Osteoblast (primary cell): ENCODE results near the gene FOXF1. TPM values are rescaled to one million over a fixed set of nuclear protein-coding genes. Genes with fewer than 3 reads are reported as not detected.

ENCODE experiments used
- DNase-seq: peaks from one replicate; pipeline ENCODE4 v3.0.0; 2011; ENCODE audit warnings: low spot score, mixed read lengths; ENCODE audit not compliant: insufficient read length; ENCODE audit errors: missing footprints
- H2AFZ ChIP-seq: 2 replicates; pipeline ENCODE4 v1.6.0; 2011; ENCODE audit warnings: mild to moderate bottlenecking, low read length
- H3K27ac ChIP-seq: 2 replicates; pipeline ENCODE4 v1.5.1; 2011; ENCODE audit warnings: mild to moderate bottlenecking, low read depth, low read length, moderate library complexity
- H3K27me3 ChIP-seq: 2 replicates; pipeline ENCODE4 v1.6.0; 2012; ENCODE audit warnings: mild to moderate bottlenecking, control low read depth, inconsistent platforms, low read length, moderate library complexity; ENCODE audit not compliant: insufficient read depth
- H3K36me3 ChIP-seq: 2 replicates; pipeline ENCODE4 v1.5.1; 2011; ENCODE audit warnings: mild to moderate bottlenecking, low read length, control low read depth, moderate library complexity; ENCODE audit not compliant: insufficient read depth
- H3K4me1 ChIP-seq: 2 replicates; pipeline ENCODE4 v1.5.1; 2011; ENCODE audit warnings: mild to moderate bottlenecking, low read length, control low read depth, moderate library complexity; ENCODE audit not compliant: insufficient read depth
- H3K4me2 ChIP-seq: 2 replicates; pipeline ENCODE4 v1.6.0; 2011; ENCODE audit warnings: mild to moderate bottlenecking, low read length; ENCODE audit not compliant: insufficient read depth
- H3K4me3 ChIP-seq: fragments of 200-600 bp; sonication (generic); 3 replicates; pipeline ENCODE4 v1.5.1; 2012; ENCODE audit warnings: mild to moderate bottlenecking, low read length, inconsistent platforms; ENCODE audit not compliant: insufficient read depth
- H3K79me2 ChIP-seq: 2 replicates; pipeline ENCODE4 v1.6.0; 2012; ENCODE audit warnings: mild to moderate bottlenecking, low read length, control low read depth, inconsistent platforms; ENCODE audit not compliant: insufficient read depth
- H3K9me3 ChIP-seq: 2 replicates; pipeline ENCODE4 v1.5.1; 2011; ENCODE audit warnings: low read depth, low read length, control low read depth
- H4K20me1 ChIP-seq: 2 replicates; pipeline ENCODE4 v1.6.0; 2012; ENCODE audit warnings: mild to moderate bottlenecking, low read length, control low read depth; ENCODE audit not compliant: insufficient read depth
- total RNA-seq: library from RNA; depleted of rRNA; stranded (reverse); fragments of >200 nt; gene quantifications from 2 replicates; pipeline ENCODE4 v1.2.3, GENCODE V29; 2012
- TF ChIP-seq, protein P1 (sequence below): IDR thresholded peaks from 2 replicates; pipeline ENCODE4 v1.5.1; 2011; ENCODE audit warnings: mild to moderate bottlenecking, low read depth, low read length, moderate library complexity; ENCODE audit errors: extremely low read depth

The FOXF1 gene
- total RNA-seq, 1 donor = not detected

DNA sequence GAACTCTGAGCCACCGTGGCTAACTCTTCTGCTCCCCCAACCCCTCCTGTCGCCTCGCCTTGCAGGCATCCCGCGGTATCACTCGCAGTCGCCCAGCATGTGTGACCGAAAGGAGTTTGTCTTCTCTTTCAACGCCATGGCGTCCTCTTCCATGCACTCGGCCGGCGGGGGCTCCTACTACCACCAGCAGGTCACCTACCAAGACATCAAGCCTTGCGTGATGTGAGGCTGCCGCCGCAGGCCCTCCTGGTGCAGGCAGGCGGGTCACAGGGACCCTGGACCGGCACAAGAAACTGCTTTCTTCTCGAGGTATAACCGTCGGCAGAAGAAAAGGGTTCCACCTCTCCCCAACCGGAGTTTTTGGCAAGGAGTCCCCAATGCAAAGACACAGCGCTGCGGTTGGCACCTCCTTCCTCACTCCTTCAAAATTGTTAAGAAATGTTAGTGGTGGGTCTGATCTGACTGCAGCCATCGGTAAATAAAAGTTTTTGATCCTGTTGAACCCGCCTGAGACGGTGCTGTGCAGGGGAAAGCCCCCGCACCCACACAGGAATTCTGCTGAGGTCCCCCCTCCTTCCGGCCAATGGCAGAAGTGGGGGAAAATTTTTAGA lies 2.6 kb downstream of the FOXF1 start:
- H3K79me2 ChIP-seq = no peaks in the 10 kb centered on the region
- peak; percentile 76 for DNase-seq
- peaks cover 79% of the 10 kb centered on the region for H3K27me3 ChIP-seq
- no peak overlapping the region for H3K27ac ChIP-seq
- H3K4me3 ChIP-seq = no peak overlapping the region
- no peaks in the 10 kb centered on the region for H3K4me1 ChIP-seq
- no peaks in the 10 kb centered on the region for H3K36me3 ChIP-seq
- TF ChIP-seq, protein P1, sequence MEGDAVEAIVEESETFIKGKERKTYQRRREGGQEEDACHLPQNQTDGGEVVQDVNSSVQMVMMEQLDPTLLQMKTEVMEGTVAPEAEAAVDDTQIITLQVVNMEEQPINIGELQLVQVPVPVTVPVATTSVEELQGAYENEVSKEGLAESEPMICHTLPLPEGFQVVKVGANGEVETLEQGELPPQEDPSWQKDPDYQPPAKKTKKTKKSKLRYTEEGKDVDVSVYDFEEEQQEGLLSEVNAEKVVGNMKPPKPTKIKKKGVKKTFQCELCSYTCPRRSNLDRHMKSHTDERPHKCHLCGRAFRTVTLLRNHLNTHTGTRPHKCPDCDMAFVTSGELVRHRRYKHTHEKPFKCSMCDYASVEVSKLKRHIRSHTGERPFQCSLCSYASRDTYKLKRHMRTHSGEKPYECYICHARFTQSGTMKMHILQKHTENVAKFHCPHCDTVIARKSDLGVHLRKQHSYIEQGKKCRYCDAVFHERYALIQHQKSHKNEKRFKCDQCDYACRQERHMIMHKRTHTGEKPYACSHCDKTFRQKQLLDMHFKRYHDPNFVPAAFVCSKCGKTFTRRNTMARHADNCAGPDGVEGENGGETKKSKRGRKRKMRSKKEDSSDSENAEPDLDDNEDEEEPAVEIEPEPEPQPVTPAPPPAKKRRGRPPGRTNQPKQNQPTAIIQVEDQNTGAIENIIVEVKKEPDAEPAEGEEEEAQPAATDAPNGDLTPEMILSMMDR = no peak
- no peak overlapping the region for H2AFZ ChIP-seq
- no peaks in the 10 kb centered on the region for H4K20me1 ChIP-seq
- H3K4me2 ChIP-seq = no peak overlapping the region
- no peaks in the 10 kb centered on the region for H3K9me3 ChIP-seq

DNA sequence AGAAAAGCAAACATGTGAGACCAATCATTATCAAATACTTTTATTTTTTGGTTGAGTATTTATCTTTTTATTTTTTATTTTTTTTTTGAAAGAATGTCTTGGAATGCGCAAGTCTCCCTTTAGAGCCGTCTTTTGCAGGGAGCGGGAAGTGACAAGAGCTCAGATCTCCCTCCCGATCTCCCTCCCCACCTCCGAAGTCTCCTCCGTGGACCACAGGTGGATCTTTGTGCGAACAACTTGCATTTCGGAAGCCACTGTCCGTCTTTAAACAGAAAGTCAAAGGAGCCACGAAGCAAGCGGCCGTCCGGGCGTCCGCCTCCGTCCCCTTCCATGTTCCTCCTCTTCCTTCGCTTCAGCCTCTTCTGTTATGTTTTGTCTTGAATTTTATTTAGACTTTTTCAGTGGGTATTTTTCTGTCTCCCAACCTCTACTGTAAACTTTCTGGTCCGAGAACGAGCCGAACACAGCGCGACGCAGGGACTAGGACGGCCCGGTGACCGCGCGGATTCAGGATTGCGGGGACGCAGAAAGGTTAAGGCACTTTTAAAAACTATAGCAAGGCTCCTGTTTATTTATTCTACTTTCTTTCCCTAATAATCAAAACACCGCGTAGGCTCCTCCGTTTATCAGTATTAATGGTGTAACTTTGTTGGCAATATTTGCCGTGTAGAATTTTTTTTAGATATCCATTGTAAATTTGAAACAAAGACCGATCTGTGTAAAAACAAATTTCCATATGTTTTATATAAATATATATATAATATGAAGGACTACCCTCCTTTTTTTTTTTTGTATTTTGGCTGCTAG lies 3.3 kb downstream of the FOXF1 start:
- Histone ChIP-seq H3K9me3 (no peaks in the 10 kb centered on the region), H3K27me3 (peaks cover 79% of the 10 kb centered on the region), H3K4me3 (no peak overlapping the region), H3K27ac (no peak overlapping the region), H3K79me2 (no peaks in the 10 kb centered on the region), H3K4me2 (no peak overlapping the region), H3K36me3 (no peaks in the 10 kb centered on the region), H2AFZ (no peak overlapping the region), H4K20me1 (no peaks in the 10 kb centered on the region), H3K4me1 (no peaks in the 10 kb centered on the region)
- peak; percentile 84 for DNase-seq
- TF ChIP-seq, protein P1 = no peak

DNA sequence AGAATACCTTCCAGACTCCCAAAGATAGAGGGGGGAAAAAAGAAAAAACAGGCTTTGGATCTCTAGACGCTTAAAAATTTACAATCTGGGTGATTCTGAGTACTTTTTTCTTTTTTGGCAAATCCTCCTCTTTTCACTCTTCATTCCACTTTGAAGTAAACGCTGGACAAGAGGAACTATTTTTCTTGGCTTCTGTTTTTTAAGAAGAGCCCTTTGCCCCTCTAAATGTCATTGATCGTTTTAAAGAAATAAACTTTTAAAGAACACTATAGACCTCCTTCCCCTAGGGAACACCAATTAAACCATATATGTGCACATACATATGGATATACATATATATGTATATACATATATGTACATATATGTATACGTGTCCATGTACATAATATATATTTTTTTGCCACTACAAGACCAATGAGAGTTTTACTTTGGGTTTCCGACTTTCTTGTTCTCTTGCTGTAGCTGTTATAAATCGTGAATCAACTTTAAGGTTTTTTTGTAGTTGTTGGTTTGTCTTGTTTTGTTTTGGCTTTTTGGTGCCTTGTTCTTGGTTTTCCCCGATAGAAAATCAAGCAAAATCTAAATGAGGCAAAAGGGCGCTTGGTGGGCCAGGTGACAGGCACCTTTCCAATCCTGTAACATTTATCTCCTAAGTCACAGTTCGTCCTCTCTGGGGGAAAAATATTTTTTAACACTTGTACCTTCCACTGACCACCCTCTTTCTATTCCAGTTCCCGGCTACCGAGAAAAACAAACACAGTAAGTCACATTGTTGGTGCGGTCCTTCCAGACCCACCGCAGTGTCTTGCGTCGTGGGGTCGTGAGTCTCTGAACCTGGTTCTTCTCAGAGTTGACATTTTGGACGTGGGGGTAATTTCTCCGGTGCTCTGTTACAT lies 4.4 kb downstream of the FOXF1 start:
- Histone ChIP-seq H3K27me3 (peaks cover 81% of the 10 kb centered on the region), H3K4me3 (no peak overlapping the region), H2AFZ (no peak overlapping the region), H3K4me2 (no peak overlapping the region), H3K9me3 (no peaks in the 10 kb centered on the region), H3K27ac (no peak overlapping the region), H4K20me1 (no peaks in the 10 kb centered on the region), H3K36me3 (no peaks in the 10 kb centered on the region), H3K4me1 (no peaks in the 10 kb centered on the region), H3K79me2 (no peaks in the 10 kb centered on the region)
- TF ChIP-seq, protein P1 = no peak
- DNase-seq = peak; percentile 83
